NCI-H510A (cell line): ENCODE results near the gene DNAJB2.
"Not testable (repeated sequence)": the region's sequence is repeated elsewhere in the genome, so short reads cannot be mapped to it uniquely, and the experiment has no call there.

Experiments
- DNase-seq: peaks from one replicate; lab custom pipeline; 2025; lab: John Stamatoyannopoulos, UW

The DNAJB2 gene

GRCh38 chr2:219285373-219285735 lies 6.2 kb downstream of the DNAJB2 start:
- no peak for DNase-seq

DNA sequence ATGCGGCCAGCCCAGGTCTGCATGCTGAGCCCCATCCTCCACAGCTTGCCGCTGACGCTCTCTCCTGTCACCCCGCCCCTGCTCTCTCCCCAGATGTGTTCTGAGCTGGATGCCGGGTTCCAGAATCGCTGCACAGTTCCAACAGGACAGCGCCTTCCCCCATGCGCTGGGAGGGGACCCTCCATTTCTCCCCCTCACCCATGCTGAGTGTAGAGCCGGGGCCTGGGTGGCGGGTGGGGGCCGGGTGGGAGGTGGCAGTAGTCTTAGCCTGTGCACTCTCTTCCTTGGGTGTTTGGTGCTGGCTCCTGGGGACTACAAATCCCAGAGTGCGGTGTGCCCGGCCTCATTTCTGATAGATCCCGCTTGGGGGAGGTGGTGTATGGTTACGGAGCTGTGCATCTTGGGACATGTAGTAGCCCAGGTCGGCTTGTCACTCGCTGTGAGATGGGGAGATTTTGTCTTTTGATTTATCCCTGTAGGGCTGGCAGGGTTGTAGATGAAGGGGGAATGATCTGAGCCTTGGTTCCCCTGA lies 6.8 kb downstream of the DNAJB2 start:
- peak; percentile 8 for DNase-seq

DNA sequence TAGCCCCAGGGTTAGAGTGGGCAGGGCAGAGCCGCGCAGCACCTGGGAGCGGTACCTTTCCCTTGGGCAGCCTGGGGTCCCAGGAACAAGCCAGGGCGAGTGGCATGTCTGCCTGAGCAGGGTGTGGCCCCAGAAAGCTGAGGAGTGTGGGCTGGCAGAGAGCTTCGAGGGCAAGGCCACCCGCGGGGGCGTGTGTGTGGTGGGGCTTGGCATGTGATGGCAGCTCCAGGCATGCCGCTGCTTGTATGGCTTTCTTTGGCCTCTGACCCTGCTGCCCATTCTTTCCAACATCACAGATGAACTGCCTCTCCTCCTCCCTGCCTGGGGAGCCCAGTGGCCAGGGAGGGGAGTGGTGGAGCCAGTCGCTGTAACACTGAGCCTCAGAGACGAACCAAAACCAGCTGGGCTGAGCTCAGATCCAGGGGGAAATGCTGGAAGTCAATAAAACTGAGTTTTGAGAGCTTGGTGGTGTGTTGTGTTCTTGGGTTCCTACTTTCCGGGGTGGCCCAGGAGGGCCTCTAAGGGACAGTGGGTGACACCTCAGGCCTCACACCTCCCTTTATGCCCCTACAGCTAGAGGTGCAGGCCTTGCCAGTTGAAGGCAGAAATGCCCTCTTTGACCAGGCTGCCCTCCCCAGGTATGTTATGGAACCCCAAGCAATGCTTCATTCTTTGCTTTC lies 7.4 kb downstream of the DNAJB2 start:
- no peak for DNase-seq

DNA sequence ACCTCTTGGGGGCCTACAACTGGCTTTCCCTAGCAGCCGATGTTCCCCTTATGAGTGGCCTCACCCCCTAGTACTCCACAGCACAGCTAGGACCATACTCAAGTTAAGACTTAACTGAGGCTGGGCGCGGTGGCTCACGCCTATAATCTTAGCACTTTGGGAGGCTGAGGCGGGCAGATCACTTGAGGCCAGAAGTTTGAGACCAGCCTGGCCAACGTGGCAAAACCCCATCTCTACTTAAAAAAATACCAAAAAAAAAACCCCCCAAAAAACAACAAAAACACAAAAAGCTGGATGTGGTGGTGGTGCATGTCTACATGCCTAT lies 7.9 kb downstream of the DNAJB2 start:
- DNase-seq, result not testable (repeated sequence)

GRCh38 chr2:219287580-219288265 lies 8.6 kb downstream of the DNAJB2 start:
- DNase-seq, result no peak

DNA sequence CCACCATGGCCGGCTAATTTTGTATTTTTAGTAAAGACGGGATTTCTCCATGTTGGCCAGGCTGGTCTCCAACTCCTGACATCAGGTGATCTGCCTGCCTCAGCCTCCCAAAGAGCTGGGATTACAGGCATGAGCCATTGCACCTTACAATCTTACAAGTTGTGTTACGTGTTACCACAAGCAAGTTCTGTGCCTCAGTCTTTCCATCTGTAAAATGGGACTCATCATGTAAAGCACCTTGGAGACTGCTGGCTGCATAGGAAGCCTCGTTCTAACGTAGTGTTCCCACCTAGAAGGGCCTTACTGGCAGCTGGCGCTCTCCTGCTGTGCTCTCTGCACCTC lies 10.0 kb downstream of the DNAJB2 start:
- DNase-seq, result no peak

GRCh38 chr2:219289537-219290361 lies 10.6 kb downstream of the DNAJB2 start:
- DNase-seq, result no peak

DNA sequence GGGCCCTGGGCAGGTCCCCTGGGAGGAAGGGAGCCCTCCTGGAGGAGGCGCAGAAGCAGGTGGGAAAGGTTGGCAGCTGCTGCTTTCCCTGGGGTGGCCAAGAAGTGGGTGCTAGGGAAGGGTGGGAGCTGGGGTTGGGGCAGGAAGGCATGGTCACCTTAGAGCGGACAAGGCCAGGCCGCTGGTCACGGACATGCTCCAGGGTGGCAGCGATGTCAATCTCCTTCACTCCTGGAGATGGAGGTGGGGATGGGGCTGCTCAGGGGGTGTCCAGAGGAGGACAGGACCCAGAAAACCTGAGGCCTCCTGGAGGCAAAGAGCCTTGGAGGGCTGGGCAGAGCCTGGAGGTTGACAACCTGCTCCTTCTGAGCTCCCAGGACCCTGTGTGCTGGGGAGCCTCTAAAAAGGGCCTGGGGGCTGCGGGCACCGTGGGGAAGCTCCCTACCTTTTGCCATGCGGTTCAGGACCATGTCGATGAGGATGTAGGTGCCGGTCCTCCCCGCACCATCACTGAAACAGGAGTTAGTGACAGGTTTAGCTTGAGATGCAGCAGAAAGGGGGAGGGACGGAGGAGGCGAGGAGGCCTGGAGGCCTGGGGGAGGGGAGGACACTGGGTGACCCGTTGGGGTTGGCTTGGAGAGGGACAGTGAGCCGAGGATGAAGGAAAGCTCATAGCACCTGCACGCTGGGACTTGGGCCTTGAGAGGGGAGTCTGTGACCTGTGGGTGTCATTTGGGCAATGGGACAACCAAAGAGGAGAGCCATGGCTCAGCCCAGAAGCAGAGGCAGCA lies 11.4 kb downstream of the DNAJB2 start:
- no peak for DNase-seq

- no peak for DNase-seq
Observed at GRCh38 chr2:219291394-219291793, 12.2 kb downstream of the DNAJB2 start.

DNA sequence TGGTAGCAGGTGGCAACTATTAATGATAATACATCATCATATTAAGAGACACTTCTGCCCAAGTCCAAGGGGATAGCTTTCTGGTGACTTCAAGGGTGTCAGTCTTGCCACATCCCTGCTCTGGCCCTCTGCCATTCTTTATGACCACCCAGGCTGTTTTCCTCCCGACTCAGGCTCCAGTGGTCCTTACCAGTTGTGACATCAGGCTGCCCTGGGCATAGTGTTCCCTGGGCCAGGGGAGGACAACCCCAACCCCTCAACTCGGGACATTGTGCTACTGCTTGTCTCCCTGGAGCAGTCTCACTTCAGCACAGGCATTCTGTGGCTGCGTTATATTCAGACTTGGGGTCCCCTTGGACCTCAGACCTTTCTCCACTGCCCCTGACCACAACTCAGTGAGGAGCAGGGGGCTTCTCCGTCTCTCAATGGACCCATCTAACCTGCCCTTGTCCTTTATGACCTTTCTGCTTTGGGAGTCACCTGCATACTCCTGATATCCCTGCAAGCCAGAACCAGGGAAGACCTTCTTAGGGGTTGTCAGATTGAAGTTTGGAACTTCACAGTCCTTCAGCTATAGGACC lies 12.8 kb downstream of the DNAJB2 start:
- DNase-seq, result no peak

DNA sequence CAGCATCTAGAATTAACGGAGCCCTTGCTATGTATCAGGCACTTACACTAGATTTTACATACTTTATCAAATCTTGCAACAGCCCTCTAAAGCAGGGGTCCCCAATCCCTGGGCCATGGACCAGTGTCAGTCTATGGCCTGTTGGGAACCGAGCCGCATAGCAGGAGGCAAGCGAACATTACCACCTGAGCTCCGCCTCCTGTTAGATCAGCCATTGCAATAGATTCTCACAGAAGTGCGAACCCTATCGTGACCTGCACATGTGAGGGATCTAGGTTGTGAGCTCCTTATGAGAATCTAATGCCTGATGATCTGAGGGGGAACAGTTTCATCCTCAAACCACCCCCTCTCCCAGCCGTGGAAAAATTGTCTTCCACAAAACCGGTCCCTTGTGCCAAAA lies 13.4 kb downstream of the DNAJB2 start:
- no peak for DNase-seq

DNA sequence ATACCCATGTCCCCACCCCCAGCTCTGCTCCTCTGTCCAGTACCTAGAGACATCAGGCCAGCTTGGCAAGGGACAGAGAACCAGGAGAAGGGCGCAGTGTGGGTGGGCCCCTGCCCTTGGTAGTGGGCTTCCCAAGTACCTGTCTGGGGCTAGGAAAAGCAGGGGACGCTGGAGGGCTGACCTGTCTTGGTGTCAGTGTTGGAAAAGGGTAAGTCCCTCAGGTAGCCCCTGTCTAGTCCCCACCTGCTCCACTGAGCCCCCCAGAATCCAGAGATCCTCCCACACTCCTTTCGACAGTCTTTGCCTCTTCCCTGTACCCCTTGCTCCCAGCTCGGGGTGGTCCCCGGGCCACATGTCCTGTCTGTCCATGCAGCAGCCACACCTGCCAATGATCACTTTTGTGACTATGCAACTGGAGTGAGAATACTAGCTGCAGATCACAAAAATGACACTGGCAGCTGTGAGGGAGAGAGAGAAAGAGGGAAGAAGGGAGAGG lies 14.6 kb downstream of the DNAJB2 start:
- DNase-seq, result no peak

DNA sequence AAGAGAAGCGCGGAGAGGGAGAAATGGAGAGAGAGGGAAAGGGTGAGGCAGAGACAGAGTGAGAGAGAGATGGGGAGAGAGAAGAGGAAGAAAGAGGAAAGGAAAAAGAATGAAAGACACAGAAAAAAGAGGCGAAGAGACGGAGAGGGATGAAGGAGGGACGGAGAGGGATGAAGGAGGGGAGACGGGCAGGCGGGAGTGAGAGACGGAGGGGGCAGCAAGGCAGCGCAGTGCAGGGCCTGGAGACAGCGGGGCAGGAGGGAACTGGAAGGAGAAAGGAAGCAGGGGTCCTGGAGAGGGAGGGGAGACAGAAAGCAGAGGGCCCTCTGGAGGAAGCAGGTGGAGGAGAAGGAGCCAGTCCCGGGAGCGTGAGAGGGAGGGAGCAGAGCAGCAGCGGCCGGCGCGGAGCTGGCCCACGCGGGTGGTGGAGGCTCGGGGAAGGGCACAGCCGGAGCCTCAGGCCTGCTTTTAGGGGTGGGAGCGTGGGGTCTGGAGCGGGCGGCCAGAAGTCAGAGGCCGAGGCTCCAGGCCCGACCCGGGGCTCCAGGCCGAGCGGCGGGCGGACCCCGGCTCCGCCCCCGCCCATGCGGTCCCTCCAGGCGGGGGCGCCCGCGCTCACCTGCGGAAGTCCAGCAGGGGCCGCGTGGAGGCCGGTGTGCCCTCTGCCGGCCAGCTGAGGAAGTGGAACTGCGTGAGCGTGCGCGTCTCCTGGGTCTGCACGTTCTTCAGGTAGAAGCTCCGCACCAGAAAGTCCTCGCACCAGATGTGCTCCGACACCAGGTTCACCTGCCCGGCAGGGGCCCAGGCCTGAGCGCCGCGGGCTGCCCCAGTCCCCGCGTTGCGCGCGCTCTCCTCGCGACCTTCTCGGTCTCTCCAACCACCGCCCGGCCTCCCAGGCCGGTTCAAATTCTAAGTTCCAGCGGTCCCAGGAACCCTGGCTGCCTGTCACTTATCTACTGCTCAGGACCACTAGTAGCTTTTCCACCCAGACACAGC lies 15.5 kb downstream of the DNAJB2 start:
- DNase-seq, result no peak

DNA sequence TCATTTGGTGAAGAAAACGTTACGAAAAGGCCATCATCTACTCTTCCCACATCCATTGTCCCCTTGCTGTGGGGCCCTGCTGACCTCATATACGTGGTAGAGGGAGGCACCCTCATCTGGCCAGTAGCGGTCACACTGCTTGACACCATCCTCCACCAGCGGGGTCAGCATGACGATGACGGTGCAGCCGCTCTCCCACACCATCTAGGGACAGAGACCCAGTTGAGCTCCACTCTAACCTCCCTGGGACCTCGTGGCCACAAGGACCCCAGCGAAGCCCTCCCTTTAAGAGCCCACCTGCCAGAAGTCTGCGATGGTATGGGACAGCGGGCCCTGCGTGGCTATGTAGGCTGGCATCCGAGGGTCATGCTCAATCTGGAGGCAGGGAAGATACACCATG lies 17.0 kb downstream of the DNAJB2 start:
- DNase-seq, result no peak

- no peak for DNase-seq
Observed at GRCh38 chr2:219296631-219297391, 17.6 kb downstream of the DNAJB2 start.

DNA sequence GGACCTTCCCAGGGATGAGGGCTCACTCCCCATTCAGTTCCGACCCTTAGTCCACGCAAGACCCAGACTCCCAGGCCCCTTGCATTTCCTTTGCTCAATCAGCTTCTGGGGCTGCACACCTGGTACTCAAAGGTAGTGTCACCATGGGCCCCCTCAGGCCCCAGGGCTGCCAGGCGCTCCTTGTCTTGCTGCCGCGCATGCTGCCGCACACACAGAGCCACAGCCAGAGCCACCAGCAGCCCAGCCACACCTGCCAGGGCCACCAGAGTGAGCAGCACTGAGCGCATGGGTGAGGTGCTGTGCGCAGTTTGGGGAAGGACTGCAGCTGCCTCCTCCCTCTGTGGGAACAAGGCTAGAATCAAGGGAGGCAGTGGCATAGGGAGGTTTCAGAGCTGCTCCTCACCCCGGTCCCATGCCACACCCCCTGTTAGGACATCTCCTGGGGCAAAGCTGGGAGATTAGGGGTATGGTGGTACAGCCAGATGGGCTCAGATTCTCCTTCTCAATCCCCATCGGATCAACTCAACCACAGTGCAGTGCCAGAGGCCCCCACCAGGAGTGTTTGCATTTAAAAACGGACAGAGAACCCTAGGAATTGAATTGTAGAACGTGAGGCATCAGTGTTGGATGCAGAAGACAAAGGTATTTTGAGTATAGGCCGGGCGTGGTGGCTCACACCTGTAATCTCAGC lies 18.7 kb downstream of the DNAJB2 start:
- DNase-seq, result no peak

- peak; percentile 30 for DNase-seq
Observed at GRCh38 chr2:219298759-219299371, 19.7 kb downstream of the DNAJB2 start.

DNA sequence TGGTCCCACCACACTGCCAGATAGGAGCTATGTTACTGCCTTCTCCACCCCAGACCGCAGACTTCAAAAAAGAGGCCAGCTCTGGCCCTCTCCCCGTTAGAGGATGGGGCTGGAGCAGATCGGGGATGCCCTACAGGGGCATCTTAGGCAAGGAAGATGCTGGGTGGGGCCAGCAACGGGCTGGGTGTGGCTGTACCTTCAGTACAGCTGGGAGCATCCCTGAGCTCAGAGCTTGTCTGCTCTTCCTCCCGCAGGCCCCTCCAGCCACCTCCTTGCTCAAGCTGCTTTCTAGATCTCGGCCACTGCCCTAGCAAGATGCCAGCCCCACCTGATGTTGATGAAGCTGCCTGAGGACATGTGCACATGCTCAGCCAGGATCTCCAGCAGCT lies 20.2 kb downstream of the DNAJB2 start:
- DNase-seq, result no peak

DNA sequence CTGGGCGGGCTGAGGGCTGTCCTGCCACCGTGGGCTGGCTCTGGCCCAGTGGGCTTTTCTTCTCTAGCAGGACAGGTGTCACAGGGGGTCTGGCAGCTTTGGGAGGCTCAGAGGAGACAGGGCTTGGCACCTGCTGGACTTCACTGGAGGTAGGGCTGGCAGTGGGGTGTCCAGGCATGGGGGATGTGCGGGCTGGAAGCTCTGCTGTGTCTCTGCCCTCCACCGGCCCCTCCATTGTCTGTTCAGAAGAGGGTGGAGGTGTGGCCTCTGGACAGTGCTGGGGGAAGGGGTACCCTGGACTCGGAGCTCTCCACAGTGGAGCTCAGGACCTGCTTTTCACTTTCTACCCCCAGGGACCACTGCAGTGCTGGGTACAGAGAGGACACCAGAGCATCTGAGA lies 20.9 kb downstream of the DNAJB2 start:
- no peak for DNase-seq
